GM21529 (cell line): ENCODE results near the gene LRG1.

ENCODE experiments used
- ATAC-seq: cut with Tn5 transposase; IDR thresholded peaks from one replicate; pipeline ENCODE4 v1.9.1; 2021; ENCODE audit not compliant: unreplicated experiment

LRG1 gene

DNA sequence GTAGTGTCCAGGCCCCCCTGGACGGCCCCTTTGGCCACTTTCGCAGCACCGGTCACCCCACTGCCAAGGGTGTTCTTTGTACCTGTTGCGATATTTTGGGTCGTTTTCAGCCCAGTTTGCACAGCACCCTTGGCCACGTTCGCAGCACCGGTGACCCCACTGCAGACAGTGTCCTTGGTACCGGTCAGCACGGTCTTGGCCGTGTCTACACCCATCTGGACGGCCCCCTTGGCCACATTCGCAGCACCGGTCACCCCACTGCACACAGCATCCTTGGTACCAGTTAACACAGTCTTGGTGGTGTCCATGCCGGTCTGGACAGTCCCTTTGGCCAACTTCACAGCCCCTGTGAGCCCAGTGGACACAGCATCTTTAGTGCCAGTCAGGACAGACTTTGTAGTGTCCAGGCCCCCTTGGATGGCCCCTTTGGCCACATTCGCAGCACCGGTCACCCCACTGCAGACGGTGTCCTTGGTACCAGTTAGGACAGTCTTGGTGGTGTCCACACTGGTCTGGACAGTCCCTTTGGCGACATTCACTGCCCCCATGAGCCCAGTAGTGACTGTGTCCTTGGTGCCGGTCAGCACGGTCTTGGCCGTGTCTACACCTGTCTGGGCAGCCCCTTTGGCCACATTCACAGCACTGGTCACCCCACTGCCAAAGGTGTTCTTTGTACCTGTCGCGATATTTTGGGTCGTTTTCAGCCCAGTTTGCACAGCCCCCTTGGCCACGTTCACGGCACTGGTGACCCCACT, 28.4 kb downstream of the LRG1 start:
- no peak for ATAC-seq

DNA sequence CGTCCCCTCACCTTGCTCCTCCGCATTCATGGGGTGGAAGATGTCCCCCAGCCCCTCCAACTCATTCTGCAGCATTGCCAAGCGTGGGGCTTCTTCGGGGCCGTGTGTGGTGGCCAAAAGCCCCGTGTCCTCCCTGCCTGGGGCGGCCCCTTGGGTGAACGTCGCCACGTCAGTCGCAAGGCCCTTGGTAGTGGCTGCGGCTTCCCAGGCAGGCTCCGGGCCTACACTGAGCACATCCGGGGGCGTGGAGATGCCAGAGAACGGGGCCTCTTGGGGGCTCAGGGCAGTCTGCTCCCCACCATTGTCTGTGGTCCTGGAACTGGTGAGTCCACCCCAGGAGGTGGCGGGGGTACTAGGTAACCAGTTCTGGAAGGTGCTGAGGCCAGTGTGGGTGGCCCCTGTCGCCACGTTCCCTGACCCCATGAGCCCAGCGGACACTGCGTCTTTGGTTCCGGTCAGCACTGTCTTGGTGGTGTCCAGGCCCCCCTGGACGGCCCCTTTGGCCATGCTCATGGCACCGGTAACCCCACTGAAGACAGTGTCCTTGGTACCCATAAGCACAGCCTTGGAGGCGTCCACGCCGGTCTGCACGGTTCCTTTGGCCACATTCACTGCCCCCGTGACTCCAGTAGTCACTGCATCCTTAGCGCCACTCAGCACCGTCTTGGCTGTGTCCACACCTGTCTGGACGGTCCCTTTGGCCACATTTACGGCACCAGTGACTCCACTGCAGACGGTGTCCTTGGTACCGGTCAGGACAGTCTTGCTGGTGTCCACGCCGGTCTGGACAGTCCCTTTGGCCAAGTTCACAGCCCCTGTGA, 29.2 kb downstream of the LRG1 start:
- no peak for ATAC-seq

DNA sequence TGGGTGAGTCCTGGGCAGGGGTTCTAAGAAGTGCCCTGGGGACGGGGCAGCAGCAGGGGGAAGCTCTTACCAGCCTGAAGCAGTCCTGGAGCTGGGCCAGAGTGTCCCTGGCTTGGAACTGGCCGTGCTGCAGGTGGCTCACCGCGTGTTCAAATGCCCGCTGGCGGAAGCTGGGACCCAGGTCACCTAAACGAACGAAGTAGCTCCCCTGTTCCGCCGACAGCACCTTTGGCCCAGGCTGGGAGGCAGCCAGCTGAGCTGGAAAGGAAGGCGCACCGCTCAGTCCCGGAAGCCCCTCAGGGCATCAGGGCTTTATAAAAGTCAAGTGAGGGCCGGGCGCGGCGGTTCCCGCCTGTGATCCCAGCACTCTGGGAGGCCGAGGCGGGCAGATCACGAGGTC, 31.1 kb downstream of the LRG1 start:
- ATAC-seq: no peak

DNA sequence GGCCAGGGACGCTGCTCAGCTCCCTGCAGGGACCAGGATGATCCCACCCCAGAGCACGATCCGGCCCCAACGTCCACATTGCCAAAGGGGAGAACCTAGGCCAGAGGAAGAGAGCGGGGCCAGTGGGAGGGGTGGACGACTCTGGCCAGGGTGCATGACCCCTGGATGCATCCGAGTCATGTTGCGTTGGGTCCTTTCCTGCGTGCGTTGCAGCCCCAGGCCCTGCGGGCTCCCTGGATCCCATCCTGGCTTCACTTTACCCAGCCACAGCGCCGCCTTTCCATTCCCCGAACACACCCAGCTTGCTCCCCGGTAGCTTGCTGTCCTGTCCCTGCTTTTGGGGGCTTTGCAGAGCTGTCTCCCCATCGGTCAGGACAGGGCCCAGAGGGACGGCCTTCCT, 32.0 kb downstream of the LRG1 start:
- ATAC-seq: no peak

DNA sequence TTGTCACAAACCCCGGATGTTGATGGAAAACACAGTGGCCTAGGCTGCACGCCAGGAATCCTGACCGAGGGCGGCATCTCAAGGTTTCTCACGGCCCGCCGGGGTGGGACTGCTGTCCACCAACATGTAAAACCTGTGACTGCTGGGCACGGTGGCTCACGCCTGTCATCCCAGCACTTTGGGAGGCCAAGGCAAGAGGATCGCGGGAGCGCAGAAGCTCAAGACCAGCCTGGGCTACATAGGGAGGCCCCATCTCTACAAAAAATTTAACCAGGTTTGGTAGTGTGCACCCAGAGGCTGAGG, 32.7 kb downstream of the LRG1 start:
- ATAC-seq: no peak

DNA sequence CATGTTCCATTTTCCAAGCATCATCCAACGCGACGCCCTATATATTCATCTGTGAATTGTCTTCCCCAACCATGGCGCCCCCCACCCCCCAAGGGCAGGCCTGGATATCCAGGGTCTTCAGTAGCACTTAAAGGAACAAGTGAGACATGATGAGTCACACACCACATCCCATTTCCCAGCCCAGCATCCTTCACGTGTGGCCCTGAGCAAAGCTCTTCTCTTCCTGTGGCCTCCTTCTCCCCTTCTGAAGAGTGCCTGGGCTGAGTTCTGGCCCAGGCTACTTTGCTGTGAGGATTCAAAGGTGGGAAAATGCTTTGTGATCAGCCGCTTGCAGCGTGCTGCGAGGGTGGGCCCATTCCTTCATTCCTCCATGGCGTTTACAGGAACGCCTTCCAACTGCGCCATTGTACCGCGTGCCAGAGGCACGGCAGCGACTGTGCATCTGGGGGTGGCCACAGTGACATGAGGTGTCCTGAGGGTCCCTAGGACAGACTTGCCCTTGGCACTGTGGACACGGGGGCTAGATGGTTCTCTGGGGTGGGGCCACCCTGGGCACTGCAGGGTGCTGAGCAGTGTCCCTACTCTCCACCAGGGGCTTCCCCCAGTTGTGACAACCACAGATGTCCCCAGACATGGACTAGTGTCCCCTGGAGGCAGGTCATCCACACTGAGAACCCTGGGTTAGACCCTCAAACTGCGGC, 33.2 kb downstream of the LRG1 start:
- ATAC-seq: no peak

DNA sequence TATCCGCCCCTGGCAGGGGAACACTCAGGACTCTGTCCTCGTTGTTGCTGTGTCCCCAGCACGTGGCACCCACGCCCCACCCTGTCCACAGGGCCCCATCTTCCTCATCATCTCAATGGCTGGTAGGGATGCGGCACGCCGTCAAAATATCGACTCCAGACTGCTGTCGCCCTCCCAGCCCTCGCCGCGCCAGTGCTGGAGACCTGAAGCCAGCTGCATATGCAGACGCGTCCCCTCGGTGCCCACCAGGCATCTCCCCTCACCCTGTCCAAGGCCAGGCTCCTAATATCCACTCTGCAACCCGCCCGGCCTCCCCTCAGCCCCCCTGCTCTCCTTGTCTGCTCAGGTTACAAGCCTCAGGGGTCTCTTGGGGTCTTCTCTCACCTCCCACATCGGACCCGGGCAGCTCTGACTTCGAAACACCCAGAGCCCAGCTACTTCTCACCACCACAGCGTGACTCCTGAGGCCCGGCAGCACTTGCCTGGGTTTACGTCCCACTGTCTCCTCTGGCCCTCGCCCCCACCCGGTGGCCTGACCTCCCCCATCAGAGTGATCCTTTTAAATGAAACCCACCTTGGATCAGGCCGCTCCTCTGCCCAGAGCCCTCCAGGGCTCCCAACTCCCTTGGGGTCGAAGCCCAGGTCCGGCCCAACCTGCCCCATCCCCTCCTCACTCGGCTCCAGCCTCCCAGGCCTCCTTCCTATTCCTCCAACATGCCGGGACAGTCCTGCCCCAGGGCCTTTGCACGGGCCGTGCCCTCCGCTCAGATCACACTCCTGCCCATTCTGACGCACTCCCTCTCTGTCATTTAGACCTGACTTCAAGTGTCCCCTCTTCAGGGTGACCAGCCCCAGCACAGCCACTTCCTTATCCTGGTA, 34.0 kb downstream of the LRG1 start:
- no peak for ATAC-seq

DNA sequence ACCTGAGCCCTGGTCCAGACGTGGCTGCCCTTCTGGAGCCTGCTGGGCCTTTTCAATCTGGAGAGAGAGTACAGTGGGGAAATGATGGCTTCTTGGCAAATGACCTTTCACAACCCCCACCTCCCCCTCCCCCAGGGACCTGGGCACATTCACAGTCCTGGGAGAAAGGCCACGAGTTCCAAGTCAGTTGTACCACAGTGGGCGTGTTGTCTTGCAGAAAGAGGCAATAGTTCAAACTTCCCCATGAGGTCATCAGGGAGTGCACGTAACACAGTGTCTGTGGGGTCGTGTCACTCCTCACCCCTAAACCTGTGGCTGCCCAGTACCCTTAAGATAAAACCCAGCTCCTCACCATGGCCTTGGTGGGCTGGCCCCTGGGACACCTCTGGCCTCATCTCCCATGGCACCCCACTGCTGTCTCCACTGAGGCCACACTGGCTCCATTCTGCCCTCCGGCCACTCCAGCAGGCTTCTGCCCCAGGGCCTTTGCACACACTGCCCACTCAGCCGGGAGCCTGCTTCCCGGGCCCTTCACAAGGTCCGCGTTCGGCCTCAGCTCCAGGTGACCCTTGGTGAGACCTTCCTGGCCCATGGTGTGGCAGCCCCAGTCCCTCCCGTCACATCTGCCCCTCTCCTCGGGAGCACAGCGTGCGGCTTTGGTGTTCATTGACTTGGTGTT, 34.8 kb downstream of the LRG1 start:
- no peak for ATAC-seq

DNA sequence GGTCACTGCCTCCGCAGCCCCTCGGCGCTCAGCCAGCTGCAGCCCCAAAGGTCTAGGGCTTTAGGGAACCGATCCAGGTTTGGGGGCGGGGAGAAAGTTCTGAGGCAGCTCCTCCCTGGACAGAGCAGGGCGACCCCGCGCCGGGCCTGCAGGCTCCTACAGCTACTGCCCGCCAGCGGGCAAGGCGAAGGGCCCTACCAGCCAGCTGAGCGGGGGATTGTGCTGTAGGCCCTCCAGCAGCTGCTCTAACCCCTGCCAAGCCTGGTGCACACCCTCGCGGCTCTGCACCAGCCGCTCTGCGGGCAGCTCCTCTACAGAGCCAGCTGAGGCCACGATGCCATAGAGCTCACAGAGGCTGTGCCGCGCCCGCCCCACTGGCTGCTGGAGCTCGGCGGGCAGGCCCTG, 35.5 kb downstream of the LRG1 start:
- no peak for ATAC-seq

DNA sequence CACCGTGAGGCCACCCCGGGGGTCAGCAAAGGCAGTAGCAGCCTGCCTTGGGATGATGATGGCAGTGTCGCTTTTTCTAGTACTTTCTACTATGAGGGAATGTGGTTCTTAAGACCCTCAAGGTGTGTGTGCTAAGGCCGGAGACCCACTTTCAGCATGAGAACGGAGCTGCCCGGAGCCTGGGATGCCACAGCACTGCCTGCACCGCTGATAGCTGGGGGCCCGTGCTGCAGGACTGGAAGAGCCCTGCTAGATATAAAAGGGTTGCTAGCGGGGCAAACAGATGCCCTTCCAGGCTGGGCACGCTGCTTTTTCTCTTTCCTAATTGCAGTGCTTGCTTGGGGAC, 36.0 kb downstream of the LRG1 start:
- ATAC-seq: no peak

DNA sequence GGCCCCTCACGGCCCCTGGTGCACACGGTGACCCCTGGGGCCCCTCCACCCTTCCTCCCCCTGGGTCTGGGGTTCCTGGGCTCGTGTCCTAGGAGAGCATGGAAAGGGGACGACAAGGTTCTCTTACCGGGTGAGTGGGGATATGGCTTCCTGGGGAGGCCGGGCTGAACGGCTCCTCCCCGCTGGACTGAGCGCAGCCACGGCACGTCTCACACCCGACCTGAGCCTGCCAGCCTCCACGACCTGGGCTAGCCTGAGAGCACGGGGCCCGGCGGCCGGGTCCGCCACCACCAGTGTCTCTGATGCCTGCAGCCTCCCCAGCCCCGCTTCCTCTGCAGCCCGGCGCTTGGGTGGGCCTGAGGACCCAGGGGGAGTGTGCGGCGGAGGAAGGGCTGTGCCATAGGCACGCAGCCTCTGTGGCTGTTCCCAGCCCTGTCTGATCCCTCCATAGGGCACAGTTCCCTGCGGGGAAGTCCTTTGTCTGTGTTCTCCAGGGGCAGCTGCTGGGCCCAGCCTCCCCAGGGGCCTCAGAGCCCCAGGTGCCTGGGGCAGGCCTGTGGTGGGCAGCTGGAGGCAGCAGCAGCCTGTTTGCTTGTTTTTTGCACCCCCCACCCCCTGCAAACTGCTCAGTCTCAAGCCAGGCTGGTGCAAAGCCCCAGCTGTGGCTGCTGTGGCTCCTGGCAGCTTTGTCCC, 36.6 kb downstream of the LRG1 start:
- ATAC-seq: no peak

DNA sequence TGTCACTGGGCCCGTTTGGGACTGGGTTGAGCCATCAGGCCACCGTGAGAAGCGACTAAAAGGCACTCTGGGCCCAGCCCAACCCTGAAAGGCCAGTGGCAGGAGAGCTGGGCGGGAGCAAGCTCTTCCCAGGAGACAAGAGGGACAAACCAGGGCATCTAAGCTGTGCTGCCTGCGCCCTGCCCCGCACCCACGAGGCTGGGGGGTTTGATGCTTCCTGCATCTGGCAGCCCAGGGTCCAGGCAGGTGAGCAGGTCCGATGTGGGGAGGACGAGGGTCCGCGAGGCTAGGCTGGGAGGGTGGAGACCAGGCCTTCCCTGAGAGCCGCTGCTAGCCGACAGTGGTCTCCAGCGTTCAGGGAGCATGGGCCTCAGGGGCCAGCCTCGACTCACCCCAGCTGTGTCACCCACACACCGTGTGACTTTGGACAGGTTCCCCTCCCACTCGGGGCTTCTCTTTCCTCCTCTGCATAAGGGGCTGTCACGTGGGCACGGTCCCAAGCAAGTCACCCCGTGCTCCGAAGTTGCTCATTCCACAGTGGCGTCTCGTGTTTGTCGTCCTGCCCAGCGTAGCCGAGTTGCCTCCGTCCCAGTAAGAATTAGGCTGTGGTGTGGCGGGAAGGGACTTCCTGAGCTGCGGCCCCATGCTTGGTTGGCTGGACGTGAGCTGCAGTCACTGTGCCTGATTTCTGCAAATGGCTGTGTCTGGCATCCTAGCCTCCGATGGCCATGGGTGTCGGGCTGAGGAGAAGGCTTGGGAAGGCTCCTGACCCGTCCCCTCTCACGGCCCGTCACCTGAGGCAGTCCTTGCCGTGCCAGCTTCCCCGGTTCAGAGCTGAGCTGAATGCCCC, 37.3 kb downstream of the LRG1 start:
- no peak for ATAC-seq

DNA sequence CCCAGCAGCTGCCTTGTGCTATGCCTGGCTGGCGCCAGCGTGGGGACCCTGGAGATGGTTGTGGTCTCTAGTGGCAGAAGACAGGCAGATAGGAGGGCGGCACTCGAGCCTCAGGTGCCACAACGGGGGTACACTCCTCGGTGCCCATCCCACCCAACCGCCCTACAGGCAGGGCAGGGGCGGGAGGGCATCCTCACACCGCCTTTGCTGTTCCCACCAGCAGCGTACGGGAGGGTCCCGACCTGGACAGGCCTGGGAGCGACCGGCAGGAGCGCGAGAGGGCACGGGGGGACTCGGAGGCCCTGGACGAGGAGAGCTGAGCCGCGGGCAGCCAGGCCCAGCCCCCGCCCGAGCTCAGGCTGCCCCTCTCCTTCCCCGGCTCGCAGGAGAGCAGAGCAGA, 38.1 kb downstream of the LRG1 start:
- ATAC-seq: no peak

DNA sequence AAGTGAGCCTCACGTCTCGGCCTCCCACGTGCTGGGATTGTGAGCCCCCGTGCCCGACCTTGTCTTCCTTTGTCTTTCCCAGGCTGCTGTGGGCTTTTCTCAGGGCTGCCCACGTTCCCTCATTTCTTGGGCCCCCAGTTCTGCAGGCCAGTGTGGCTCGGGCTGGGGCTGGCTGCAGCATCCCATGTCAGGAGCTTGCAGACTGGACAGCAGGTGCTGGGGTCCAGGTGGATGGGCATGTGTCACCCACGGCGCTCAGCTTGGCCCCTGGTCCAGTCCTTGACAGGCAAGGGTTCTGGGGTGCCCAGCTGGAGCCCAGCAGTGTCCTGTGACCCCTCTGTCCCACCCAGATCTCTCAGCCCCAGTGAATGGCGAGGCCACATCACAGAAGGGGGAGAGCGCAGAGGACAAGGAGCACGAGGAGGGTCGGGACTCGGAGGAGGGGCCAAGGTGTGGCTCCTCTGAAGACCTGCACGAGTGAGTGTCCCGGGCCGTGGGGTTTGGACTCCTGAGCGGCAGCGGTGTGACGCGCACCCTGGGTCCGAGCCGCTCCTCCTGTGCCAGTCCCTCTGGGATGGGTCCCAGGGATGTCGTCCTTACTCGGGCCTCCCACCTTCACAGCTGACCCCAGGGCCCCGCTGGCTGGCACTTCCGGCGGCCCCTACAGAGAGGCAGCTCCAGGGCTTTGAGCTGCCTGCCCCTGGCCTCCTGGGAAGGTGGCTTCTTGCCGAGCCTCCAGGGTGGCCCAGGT, 38.8 kb downstream of the LRG1 start:
- ATAC-seq: no peak

DNA sequence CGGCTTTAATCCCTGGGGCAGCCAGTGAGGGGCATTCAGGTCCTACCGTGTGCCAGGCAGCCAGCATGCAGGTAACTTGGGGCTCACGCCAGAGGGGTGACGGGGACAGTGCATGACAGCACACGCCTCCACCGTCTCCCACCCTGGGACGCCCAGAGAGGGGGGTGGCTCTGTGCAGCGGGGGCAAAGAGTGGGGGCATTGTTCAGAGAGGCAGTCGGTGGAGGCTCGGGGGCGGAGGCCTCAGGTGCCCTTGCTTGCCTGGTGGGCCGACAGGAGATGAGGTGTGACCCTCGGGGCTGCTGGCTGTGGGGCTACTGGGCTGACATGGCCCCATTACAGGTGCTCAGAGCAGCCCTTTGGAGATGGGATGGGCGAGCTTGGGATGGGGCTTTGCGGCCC, 40.0 kb downstream of the LRG1 start:
- ATAC-seq: no peak

DNA sequence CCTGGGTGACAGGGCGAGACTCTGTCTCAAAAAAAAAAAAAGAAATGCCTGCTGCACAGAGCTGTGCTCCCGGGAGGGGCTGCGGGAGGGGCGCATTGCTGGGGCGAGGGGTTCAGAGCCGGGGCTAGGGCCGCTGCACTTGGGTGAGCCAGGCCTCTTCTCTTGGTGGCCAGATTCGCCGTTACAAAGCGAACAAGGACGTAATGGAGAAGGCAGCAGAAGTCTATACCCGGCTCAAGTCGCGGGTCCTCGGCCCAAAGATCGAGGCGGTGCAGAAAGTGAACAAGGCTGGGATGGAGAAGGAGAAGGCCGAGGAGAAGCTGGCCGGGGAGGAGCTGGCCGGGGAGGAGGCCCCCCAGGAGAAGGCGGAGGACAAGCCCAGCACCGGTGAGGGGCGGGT, 40.5 kb downstream of the LRG1 start:
- ATAC-seq: no peak

DNA sequence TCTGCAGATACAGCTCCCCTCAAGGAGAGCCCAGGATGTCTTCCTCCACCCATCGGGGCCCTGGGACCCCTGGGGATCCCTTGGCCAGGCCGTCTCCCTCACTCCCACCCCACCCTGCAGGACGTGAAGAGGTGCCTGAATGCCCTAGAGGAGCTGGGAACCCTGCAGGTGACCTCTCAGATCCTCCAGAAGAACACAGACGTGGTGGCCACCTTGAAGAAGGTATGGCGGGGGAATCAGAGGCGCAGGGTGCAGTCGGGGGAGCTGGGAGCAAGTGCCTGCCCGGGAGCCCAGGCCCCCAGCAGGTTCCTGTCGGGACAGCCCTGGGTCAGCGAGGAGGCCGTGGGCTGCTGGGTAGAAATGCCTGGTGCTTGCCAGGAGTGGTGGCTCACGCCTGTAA, 41.1 kb downstream of the LRG1 start:
- ATAC-seq: no peak

DNA sequence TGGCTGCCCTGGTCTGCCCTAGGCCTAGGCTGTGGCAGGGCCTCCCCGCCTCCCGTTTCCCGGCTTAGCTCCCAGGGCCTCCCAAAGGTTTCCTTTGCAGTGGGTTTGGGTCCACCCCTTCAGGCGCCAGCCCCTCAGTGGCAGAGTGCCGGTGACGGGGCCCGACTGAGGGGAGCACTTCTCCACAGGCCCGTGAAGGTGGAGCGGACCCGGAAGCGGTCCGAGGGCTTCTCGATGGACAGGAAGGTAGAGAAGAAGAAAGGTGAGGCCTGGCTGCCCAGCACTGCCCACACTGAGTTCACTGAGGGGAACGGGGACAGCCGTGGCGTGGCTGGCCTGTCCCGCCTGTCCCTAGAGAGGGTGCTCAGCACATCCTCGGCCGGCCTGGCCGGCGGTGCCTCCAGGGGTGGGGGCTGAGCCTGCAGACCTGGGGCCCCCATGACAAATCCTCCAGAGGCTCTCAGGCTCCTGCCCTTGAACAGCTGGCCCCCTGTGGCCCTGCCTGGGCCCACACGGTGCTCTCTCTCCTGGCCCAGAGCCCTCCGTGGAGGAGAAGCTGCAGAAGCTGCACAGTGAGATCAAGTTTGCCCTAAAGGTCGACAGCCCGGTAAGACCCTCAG, 42.0 kb downstream of the LRG1 start:
- ATAC-seq: no peak
